GM12873 (cell line): Measurements from ENCODE around the gene PRELID3B.

Source experiments
- CTCF ChIP-seq: IDR thresholded peaks from 2 replicates; pipeline ENCODE4 v1.5.1; 2012; ENCODE audit warnings: low read depth, mild to moderate bottlenecking, moderate library complexity, low read length, control low read depth; ENCODE audit not compliant: insufficient read depth; ENCODE audit errors: missing control alignments

The PRELID3B gene

GRCh38 chr20:59042796-59043631, 428 bp upstream of the PRELID3B start:
- no peak for TF ChIP-seq CTCF

- no peak for TF ChIP-seq CTCF
Measured at GRCh38 chr20:59040667-59041066, 1.9 kb downstream of the PRELID3B start.

GRCh38 chr20:59039233-59039632, 3.4 kb downstream of the PRELID3B start:
- TF ChIP-seq CTCF = no peak

- TF ChIP-seq CTCF = no peak
Measured at GRCh38 chr20:59037386-59037785, 5.2 kb downstream of the PRELID3B start.

- TF ChIP-seq CTCF = no peak
Measured at GRCh38 chr20:59035381-59035780, 7.2 kb downstream of the PRELID3B start.

GRCh38 chr20:59033616-59034165, 8.9 kb downstream of the PRELID3B start:
- no peak for TF ChIP-seq CTCF

- no peak for TF ChIP-seq CTCF
Measured at GRCh38 chr20:59033093-59033492, 9.5 kb downstream of the PRELID3B start.
